RWPE1 (cell line): ENCODE data around the gene KCNC3.

Experiments
- CTCF ChIA-PET: fragments of 350-600 bp; sonication (Branson Sonifier 250); formaldehyde crosslinking; extraction: SDS; loops from one replicate; lab custom pipeline; 2021; lab: Yijun Ruan, JAX
- POLR2A ChIA-PET: fragments of 400-600 bp; formaldehyde crosslinking; extraction: SDS; loops from one replicate; lab custom pipeline; 2020; ENCODE audit warnings: antibody characterized with exemption; ENCODE audit not compliant: low non-redundant PET; lab: Yijun Ruan, JAX
- DNase-seq: peaks from one replicate; pipeline ENCODE4 v3.0.0; 2012; ENCODE audit warnings: low spot score
- H3K27ac ChIP-seq: fragments of 450-650 bp; 2 replicates; pipeline ENCODE4 v1.5.1; 2017
- CTCF ChIP-seq: fragments of 450-650 bp; conservative IDR thresholded peaks from 2 replicates; pipeline ENCODE4 v1.5.1; 2017; ENCODE audit warnings: low read depth, mild to moderate bottlenecking

The KCNC3 gene

GRCh38 chr19:50269653-50270052 lies 59.5 kb downstream of the KCNC3 start:
- no peak for TF ChIP-seq CTCF
- CTCF ChIA-PET, result no interaction called here
- POLR2A ChIA-PET, result no interaction called here
- no peak overlapping the region for H3K27ac ChIP-seq
- no peak for DNase-seq

GRCh38 chr19:50268501-50268900 lies 60.7 kb downstream of the KCNC3 start:
- CTCF ChIA-PET, result interaction anchor here (0.5 to 1.0 kb wide), 4 partner anchors 10 to 1000 kb away, joined by 3 read pairs; no protein-coding TSS in a partner anchor
- TF ChIP-seq CTCF, result no peak
- H3K27ac ChIP-seq, result no peak overlapping the region
- no peak for DNase-seq
- POLR2A ChIA-PET, result no interaction called here

- no peak overlapping the region for H3K27ac ChIP-seq
- DNase-seq, result no peak
- no peak for TF ChIP-seq CTCF
- ChIA-PET CTCF (interaction anchor here (0.5 to 1.0 kb wide), 4 partner anchors 9 to 999 kb away, joined by 3 read pairs; no protein-coding TSS in a partner anchor), POLR2A (no interaction called here)
Measured at GRCh38 chr19:50268041-50268440, 61.1 kb downstream of the KCNC3 start.

- DNase-seq, result peak; percentile 39
- CTCF ChIA-PET, result interaction anchor here (0.7 to 1.1 kb wide), 2 partner anchors 14 to 119 kb away, joined by 3 to 4 read pairs; no protein-coding TSS in a partner anchor
- no peak overlapping the region for H3K27ac ChIP-seq
- no peak for TF ChIP-seq CTCF
- POLR2A ChIA-PET, result no interaction called here
Measured at GRCh38 chr19:50266896-50267295, 62.3 kb downstream of the KCNC3 start.

- ChIA-PET CTCF (interaction anchor here (0.7 to 1.1 kb wide), 2 partner anchors 14 to 118 kb away, joined by 3 to 4 read pairs; no protein-coding TSS in a partner anchor), POLR2A (no interaction called here)
- TF ChIP-seq CTCF, result no peak
- no peak for DNase-seq
- no peak overlapping the region for H3K27ac ChIP-seq
Measured at GRCh38 chr19:50266041-50266440, 63.1 kb downstream of the KCNC3 start.

GRCh38 chr19:50264483-50265186 lies 64.5 kb downstream of the KCNC3 start:
- DNase-seq, result no peak
- TF ChIP-seq CTCF, result no peak
- CTCF ChIA-PET, result interaction anchor here (0.6 to 1.1 kb wide), 2 partner anchors 12 to 70 kb away, joined by 3 to 8 read pairs; no protein-coding TSS in a partner anchor
- POLR2A ChIA-PET, result interaction anchor here (0.6 kb wide), 1 partner anchor 15 kb away, joined by 3 read pairs; no protein-coding TSS in a partner anchor
- no peak overlapping the region for H3K27ac ChIP-seq
